ENCODE data around the gene SCD5.

The SCD5 gene

GRCh38 chr4:82604522-82604921 is 194.1 kb downstream of the SCD5 start:
- Histone ChIP-seq H3K36me3 (no peaks in the 10 kb centered on the region), H4K20me1 (no peaks in the 10 kb centered on the region), H3K4me2 (no peak overlapping the region), H3K27me3 (no peaks in the 10 kb centered on the region), H3K4me3 (no peak overlapping the region), H3K9me3 (no peaks in the 10 kb centered on the region), H3K9ac (no peak overlapping the region), H3K27ac (no peak overlapping the region), H3K4me1 (no peaks in the 10 kb centered on the region)
- TF ChIP-seq Cebpa-rat (IDR thresholded peaks at IDR 0.05) = no peak

GRCh38 chr4:82601242-82602015 is 197.2 kb downstream of the SCD5 start:
- H3K4me3 ChIP-seq = no peak overlapping the region
- H3K36me3 ChIP-seq = no peaks in the 10 kb centered on the region
- H4K20me1 ChIP-seq = no peaks in the 10 kb centered on the region
- TF ChIP-seq Cebpa-rat (IDR thresholded peaks at IDR 0.05) = no peak
- H3K9ac ChIP-seq = no peak overlapping the region
- no peaks in the 10 kb centered on the region for H3K27me3 ChIP-seq
- no peaks in the 10 kb centered on the region for H3K9me3 ChIP-seq
- no peaks in the 10 kb centered on the region for H3K4me1 ChIP-seq
- no peak overlapping the region for H3K4me2 ChIP-seq
- no peak overlapping the region for H3K27ac ChIP-seq

GRCh38 chr4:82599336-82599735 is 199.3 kb downstream of the SCD5 start:
- no peak overlapping the region for H3K9ac ChIP-seq
- no peaks in the 10 kb centered on the region for H4K20me1 ChIP-seq
- no peak overlapping the region for H3K4me2 ChIP-seq
- H3K9me3 ChIP-seq = no peaks in the 10 kb centered on the region
- no peaks in the 10 kb centered on the region for H3K27me3 ChIP-seq
- TF ChIP-seq Cebpa-rat (IDR thresholded peaks at IDR 0.05) = no peak
- H3K4me3 ChIP-seq = no peak overlapping the region
- no peak overlapping the region for H3K27ac ChIP-seq
- H3K4me1 ChIP-seq = no peaks in the 10 kb centered on the region
- no peaks in the 10 kb centered on the region for H3K36me3 ChIP-seq

- Histone ChIP-seq H3K4me3 (no peak overlapping the region), H3K4me1 (no peaks in the 10 kb centered on the region), H4K20me1 (no peaks in the 10 kb centered on the region), H3K9ac (no peak overlapping the region), H3K36me3 (no peaks in the 10 kb centered on the region), H3K9me3 (no peaks in the 10 kb centered on the region), H3K27me3 (no peaks in the 10 kb centered on the region), H3K27ac (no peak overlapping the region), H3K4me2 (no peak overlapping the region)
- no peak for TF ChIP-seq Cebpa-rat (IDR thresholded peaks at IDR 0.05)
Measured at GRCh38 chr4:82594456-82594855, 204.1 kb downstream of the SCD5 start.

- Histone ChIP-seq H3K4me1 (no peaks in the 10 kb centered on the region), H3K9me3 (no peaks in the 10 kb centered on the region), H3K27me3 (no peaks in the 10 kb centered on the region), H4K20me1 (no peaks in the 10 kb centered on the region), H3K9ac (no peak overlapping the region), H3K36me3 (no peaks in the 10 kb centered on the region), H3K4me3 (no peak overlapping the region), H3K4me2 (no peak overlapping the region), H3K27ac (no peak overlapping the region)
- TF ChIP-seq Cebpa-rat (IDR thresholded peaks at IDR 0.05) = no peak
Measured at GRCh38 chr4:82593411-82593810, 205.2 kb downstream of the SCD5 start.

GRCh38 chr4:82592639-82593038 is 206.0 kb downstream of the SCD5 start:
- no peak for TF ChIP-seq Cebpa-rat (IDR thresholded peaks at IDR 0.05)
- Histone ChIP-seq H3K4me2 (no peak overlapping the region), H3K27me3 (no peaks in the 10 kb centered on the region), H3K36me3 (no peaks in the 10 kb centered on the region), H3K4me3 (no peak overlapping the region), H4K20me1 (no peaks in the 10 kb centered on the region), H3K27ac (no peak overlapping the region), H3K9me3 (no peaks in the 10 kb centered on the region), H3K9ac (no peak overlapping the region), H3K4me1 (no peaks in the 10 kb centered on the region)

- Histone ChIP-seq H3K9ac (no peak overlapping the region), H3K27me3 (no peaks in the 10 kb centered on the region), H3K4me3 (no peak overlapping the region), H3K4me1 (no peaks in the 10 kb centered on the region), H3K4me2 (no peak overlapping the region), H3K9me3 (no peaks in the 10 kb centered on the region), H3K27ac (no peak overlapping the region), H3K36me3 (no peaks in the 10 kb centered on the region), H4K20me1 (no peaks in the 10 kb centered on the region)
- no peak for TF ChIP-seq Cebpa-rat (IDR thresholded peaks at IDR 0.05)
Measured at GRCh38 chr4:82591592-82591991, 207.0 kb downstream of the SCD5 start.

- no peak for TF ChIP-seq Cebpa-rat (IDR thresholded peaks at IDR 0.05)
- no peak overlapping the region for H3K27ac ChIP-seq
- H3K4me1 ChIP-seq = no peaks in the 10 kb centered on the region
- H3K4me2 ChIP-seq = no peak overlapping the region
- no peak overlapping the region for H3K9ac ChIP-seq
- no peaks in the 10 kb centered on the region for H3K27me3 ChIP-seq
- H3K9me3 ChIP-seq = no peaks in the 10 kb centered on the region
- H4K20me1 ChIP-seq = no peaks in the 10 kb centered on the region
- no peak overlapping the region for H3K4me3 ChIP-seq
- H3K36me3 ChIP-seq = no peaks in the 10 kb centered on the region
Measured at GRCh38 chr4:82589756-82590155, 208.8 kb downstream of the SCD5 start.

- no peak for TF ChIP-seq Cebpa-rat (IDR thresholded peaks at IDR 0.05)
- H3K4me1 ChIP-seq = no peaks in the 10 kb centered on the region
- H3K36me3 ChIP-seq = no peaks in the 10 kb centered on the region
- H4K20me1 ChIP-seq = no peaks in the 10 kb centered on the region
- no peak overlapping the region for H3K4me3 ChIP-seq
- no peaks in the 10 kb centered on the region for H3K27me3 ChIP-seq
- no peak overlapping the region for H3K4me2 ChIP-seq
- H3K27ac ChIP-seq = no peak overlapping the region
- H3K9ac ChIP-seq = no peak overlapping the region
- H3K9me3 ChIP-seq = no peaks in the 10 kb centered on the region
Measured at GRCh38 chr4:82588771-82589270, 209.8 kb downstream of the SCD5 start.

- no peak for TF ChIP-seq Cebpa-rat (IDR thresholded peaks at IDR 0.05)
- Histone ChIP-seq H3K27ac (no peak overlapping the region), H3K9me3 (no peaks in the 10 kb centered on the region), H3K4me1 (no peaks in the 10 kb centered on the region), H3K27me3 (no peaks in the 10 kb centered on the region), H3K4me3 (no peak overlapping the region), H3K36me3 (no peaks in the 10 kb centered on the region), H3K4me2 (no peak overlapping the region), H3K9ac (no peak overlapping the region), H4K20me1 (no peaks in the 10 kb centered on the region)
Measured at GRCh38 chr4:82587826-82588540, 210.6 kb downstream of the SCD5 start.
